Measurements from ENCODE around the gene EEF2K.

- TF ChIP-seq POLR2A (IDR thresholded peaks at IDR 0.05; ENCODE audit: low read length) (no peak), GATA1 (IDR thresholded peaks at IDR 0.05; ENCODE audit: low read depth, low read length) (no peak)
These were observed 51.4 kb downstream of the EEF2K start for GRCh38 chr16:22257440-22257839.
